ENCODE measurements around the gene CBARP. TPM values are rescaled to one million over a fixed set of nuclear protein-coding genes. Genes with fewer than 3 reads are reported as not detected.

The CBARP gene
- total and polyA plus RNA-seq, 7 donors: 0.41 to 19.0 (median 0.88) TPM

DNA sequence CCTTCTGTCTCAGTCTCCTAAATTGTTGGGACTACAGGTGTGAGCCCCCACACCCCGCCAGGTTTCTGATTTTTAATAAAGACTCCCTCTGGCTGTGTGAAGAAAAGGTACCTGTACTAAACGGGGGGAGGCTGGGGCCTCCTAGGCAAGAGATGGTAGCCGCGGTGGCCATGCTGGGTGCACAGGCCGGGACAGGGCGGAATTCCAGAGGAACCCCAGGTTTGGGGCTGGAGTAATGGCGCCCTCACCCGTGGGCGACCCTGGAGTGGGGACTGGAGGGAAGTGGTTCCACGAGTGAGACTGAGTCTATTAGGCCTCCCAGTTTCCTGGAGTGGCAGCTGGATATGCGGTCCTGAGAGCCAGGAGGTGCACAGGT lies 1.6 kb upstream of the CBARP start:
- Histone ChIP-seq H3K27ac (peak overlapping the region; percentile 99), H3K36me3 (ENCODE audit: insufficient read depth in 1 of 2, low read depth in 1 of 2) (no peaks in the 10 kb centered on the region), H3K4me3 (no peak overlapping the region), H3K9me3 (no peaks in the 10 kb centered on the region), H3K27me3 (ENCODE audit: insufficient read depth in 3 of 3, low read length in 2 of 3) (peaks cover 0 to 5% (median 3%) of the 10 kb centered on the region in 3 donors), H3K4me1 (peaks cover 39% of the 10 kb centered on the region)
- 76 to 82% (median 81%) methylated on average over 11 of the region's 11 CpGs for WGBS, 3 donors
- no peak for TF ChIP-seq CTCF (IDR thresholded peaks at IDR 0.05)
- no peak for ATAC-seq
- no peak for DNase-seq
- intact Hi-C loops (cut with DNase I): loop anchor here in 1 of 2 donors (2.0 kb wide), 1 partner anchor 19 kb away; no protein-coding TSS in a partner anchor

- peak overlapping the region; percentile 45 for H3K4me3 ChIP-seq
- H3K4me1 ChIP-seq: peaks cover 32% of the 10 kb centered on the region
- 63 to 69% (median 66%) methylated on average over 33 to 34 of the region's 34 CpGs for WGBS, 3 donors
- no peak for TF ChIP-seq CTCF (IDR thresholded peaks at IDR 0.05)
- peaks cover 0 to 5% (median 3%) of the 10 kb centered on the region in 3 donors for H3K27me3 ChIP-seq (ENCODE audit: insufficient read depth in 3 of 3, low read length in 2 of 3)
- ATAC-seq: no peak
- no peak for DNase-seq
- intact Hi-C loops (cut with DNase I): loop anchor here in 1 of 2 donors (2.0 kb wide), 1 partner anchor 18 kb away; no protein-coding TSS in a partner anchor
- H3K36me3 ChIP-seq (ENCODE audit: insufficient read depth in 1 of 2, low read depth in 1 of 2): no peaks in the 10 kb centered on the region
- H3K27ac ChIP-seq: peak overlapping the region; percentile 99
- no peaks in the 10 kb centered on the region for H3K9me3 ChIP-seq
Observed at GRCh38 chr19:1238369-1239303, 831 bp upstream of the CBARP start.

DNA sequence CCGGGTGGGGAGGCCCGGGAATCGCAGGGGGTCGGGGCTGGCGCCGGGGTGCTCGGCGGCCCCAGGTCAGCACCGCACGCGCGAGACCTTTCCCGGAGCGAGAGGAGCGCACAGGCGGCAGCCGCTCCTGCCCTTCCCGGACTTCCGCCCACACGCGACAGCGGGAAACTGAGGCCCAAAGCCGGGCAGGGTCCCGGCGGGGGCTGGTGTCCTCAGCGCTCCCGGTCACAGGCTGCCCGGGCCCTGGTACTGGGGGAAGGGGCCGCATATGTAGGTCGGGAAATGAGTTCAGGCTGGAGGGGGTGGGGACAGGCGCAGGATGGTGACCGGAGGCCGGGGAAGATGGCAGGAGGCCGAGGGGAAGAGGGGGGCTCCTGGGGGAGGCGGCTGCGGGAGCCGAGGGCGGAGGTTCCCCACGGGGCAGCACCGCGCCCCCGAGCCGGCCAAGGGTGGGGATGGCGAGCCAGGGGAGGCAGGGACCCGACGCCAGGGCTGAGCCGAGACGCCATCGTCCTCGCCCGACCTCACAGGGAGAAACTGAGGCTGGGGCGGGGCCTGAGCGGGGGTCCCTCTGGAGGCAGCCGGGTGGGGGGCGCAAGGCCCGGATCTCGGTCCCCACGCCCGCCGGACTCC lies 662 bp downstream of the CBARP start:
- DNase-seq (no peak), ATAC-seq (no peak)
- intact Hi-C loops (cut with DNase I): no loop called here
- Histone ChIP-seq H3K36me3 (ENCODE audit: insufficient read depth in 1 of 2, low read depth in 1 of 2) (no peaks in the 10 kb centered on the region), H3K9me3 (no peaks in the 10 kb centered on the region), H3K4me3 (peak overlapping the region; percentile 68), H3K27ac (no peak overlapping the region), H3K27me3 (ENCODE audit: insufficient read depth in 3 of 3, low read length in 2 of 3) (peaks cover 0 to 5% (median 3%) of the 10 kb centered on the region in 3 donors), H3K4me1 (peaks cover 19% of the 10 kb centered on the region)
- TF ChIP-seq CTCF (IDR thresholded peaks at IDR 0.05): no peak
- 0 to 1% (median 1%) methylated on average over 12 to 60 of the region's 60 CpGs for WGBS, 3 donors

GRCh38 chr19:1236576-1236975 lies 1.2 kb downstream of the CBARP start:
- no peak overlapping the region for H3K27ac ChIP-seq
- peak overlapping the region; percentile 68 for H3K4me3 ChIP-seq
- H3K9me3 ChIP-seq: no peaks in the 10 kb centered on the region
- intact Hi-C loops (cut with DNase I): no loop called here
- peaks cover 19% of the 10 kb centered on the region for H3K4me1 ChIP-seq
- peaks cover 0 to 5% (median 3%) of the 10 kb centered on the region in 3 donors for H3K27me3 ChIP-seq (ENCODE audit: insufficient read depth in 3 of 3, low read length in 2 of 3)
- H3K36me3 ChIP-seq (ENCODE audit: insufficient read depth in 1 of 2, low read depth in 1 of 2): no peaks in the 10 kb centered on the region
- 13 to 48% (median 42%) methylated on average over 6 to 42 of the region's 42 CpGs for WGBS, 3 donors
- no peak for ATAC-seq
- no peak for TF ChIP-seq CTCF (IDR thresholded peaks at IDR 0.05)
- DNase-seq: no peak

Data from psoas muscle (tissue), 8 donors.